Chondrocyte (in vitro differentiated cells): ENCODE measurements around the gene TMEM263. TPM values are rescaled to one million over a fixed set of nuclear protein-coding genes. Genes with fewer than 3 reads are reported as not detected.
"Not testable (repeated sequence)": the region's sequence is repeated elsewhere in the genome, so short reads cannot be mapped to it uniquely, and the experiment has no call there.

Experiments used
- DNase-seq: peaks from one replicate; pipeline ENCODE4 v3.0.0; 2021; ENCODE audit warnings: mixed read lengths, low spot score
- H3K27ac Mint-ChIP-seq: one replicate; pipeline ENCODE4 v1.8.0; 2021; ENCODE audit warnings: mild to moderate bottlenecking, moderate library complexity, mixed read lengths; ENCODE audit not compliant: unreplicated experiment
- H3K27me3 Mint-ChIP-seq: 2 replicates; pipeline ENCODE4 v1.8.0; 2021; ENCODE audit warnings: low read depth, mixed read lengths
- H3K36me3 Mint-ChIP-seq: 2 replicates; pipeline ENCODE4 v1.8.0; 2021; ENCODE audit warnings: low read depth, mixed read lengths
- H3K4me1 Mint-ChIP-seq: 2 replicates; pipeline ENCODE4 v1.8.0; 2021; ENCODE audit warnings: low read depth, mild to moderate bottlenecking, mixed read lengths
- H3K4me3 Mint-ChIP-seq: one replicate; pipeline ENCODE4 v1.8.0; 2021; ENCODE audit warnings: mild to moderate bottlenecking, moderate library complexity, mixed read lengths; ENCODE audit not compliant: unreplicated experiment
- H3K9me3 Mint-ChIP-seq: 2 replicates; pipeline ENCODE4 v1.8.0; 2021; ENCODE audit warnings: low read depth, mixed read lengths
- total RNA-seq: library from RNA; stranded (reverse); gene quantifications from 3 replicates; pipeline ENCODE4 v1.2.1, GENCODE V29; 2021
- TF ChIP-seq, protein P1 (sequence below): fragments of 200-600 bp; sonication (generic); IDR thresholded peaks from 2 replicates; pipeline ENCODE4 v1.5.0; 2021; ENCODE audit warnings: antibody characterized with exemption, mild to moderate bottlenecking, moderate library complexity

Gene TMEM263
- total RNA-seq, 1 donor from 2014 or later: 135 TPM

DNA sequence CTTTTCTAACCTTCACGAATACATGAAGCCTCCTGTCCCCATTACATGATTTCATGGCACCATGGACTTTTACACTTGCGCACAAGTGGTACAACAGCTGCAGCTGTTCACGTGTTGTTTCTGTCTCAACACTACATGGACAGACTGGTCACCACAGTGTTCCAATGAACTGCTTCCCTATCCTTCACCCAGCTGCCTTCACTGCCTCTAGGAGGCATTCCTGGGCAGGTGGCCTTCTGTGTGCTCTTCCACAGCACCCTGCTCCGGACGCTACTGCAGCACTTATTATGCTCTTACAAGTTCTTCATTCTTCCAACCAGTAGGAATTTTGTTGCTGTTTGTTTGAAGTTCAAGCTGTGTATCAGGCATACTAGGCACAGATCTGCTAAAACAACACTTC, 29.8 kb downstream of the TMEM263 start:
- Mint-ChIP-seq H3K36me3 (peaks cover 14% of the 10 kb centered on the region), H3K4me3 (peak overlapping the region; percentile 96), H3K27ac (peak overlapping the region; percentile 74), H3K4me1 (peaks cover 59% of the 10 kb centered on the region), H3K27me3 (no peaks in the 10 kb centered on the region), H3K9me3 (no peaks in the 10 kb centered on the region)
- TF ChIP-seq, protein P1, sequence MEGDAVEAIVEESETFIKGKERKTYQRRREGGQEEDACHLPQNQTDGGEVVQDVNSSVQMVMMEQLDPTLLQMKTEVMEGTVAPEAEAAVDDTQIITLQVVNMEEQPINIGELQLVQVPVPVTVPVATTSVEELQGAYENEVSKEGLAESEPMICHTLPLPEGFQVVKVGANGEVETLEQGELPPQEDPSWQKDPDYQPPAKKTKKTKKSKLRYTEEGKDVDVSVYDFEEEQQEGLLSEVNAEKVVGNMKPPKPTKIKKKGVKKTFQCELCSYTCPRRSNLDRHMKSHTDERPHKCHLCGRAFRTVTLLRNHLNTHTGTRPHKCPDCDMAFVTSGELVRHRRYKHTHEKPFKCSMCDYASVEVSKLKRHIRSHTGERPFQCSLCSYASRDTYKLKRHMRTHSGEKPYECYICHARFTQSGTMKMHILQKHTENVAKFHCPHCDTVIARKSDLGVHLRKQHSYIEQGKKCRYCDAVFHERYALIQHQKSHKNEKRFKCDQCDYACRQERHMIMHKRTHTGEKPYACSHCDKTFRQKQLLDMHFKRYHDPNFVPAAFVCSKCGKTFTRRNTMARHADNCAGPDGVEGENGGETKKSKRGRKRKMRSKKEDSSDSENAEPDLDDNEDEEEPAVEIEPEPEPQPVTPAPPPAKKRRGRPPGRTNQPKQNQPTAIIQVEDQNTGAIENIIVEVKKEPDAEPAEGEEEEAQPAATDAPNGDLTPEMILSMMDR: no peak
- DNase-seq: no peak

- H3K36me3 Mint-ChIP-seq: peaks cover 14% of the 10 kb centered on the region
- peak overlapping the region; percentile 96 for H3K4me3 Mint-ChIP-seq
- DNase-seq: no peak
- TF ChIP-seq, protein P1: no peak
- no peaks in the 10 kb centered on the region for H3K27me3 Mint-ChIP-seq
- peak overlapping the region; percentile 98 for H3K27ac Mint-ChIP-seq
- peaks cover 53% of the 10 kb centered on the region for H3K4me1 Mint-ChIP-seq
- H3K9me3 Mint-ChIP-seq: no peaks in the 10 kb centered on the region
These were observed 30.4 kb downstream of the TMEM263 start for GRCh38 chr12:106986135-106986534.

- peak within 1 kb of the TSS; percentile 98 for H3K27ac Mint-ChIP-seq
- peaks cover 16% of the 10 kb centered on the region for H3K36me3 Mint-ChIP-seq
- no peaks in the 10 kb centered on the region for H3K27me3 Mint-ChIP-seq
- H3K4me3 Mint-ChIP-seq: peak within 1 kb of the TSS; percentile 96
- no peaks in the 10 kb centered on the region for H3K9me3 Mint-ChIP-seq
- H3K4me1 Mint-ChIP-seq: peaks cover 47% of the 10 kb centered on the region
- DNase-seq: peak; percentile 97
- TF ChIP-seq, protein P1: peak; percentile 38
These were observed 31.1 kb downstream of the TMEM263 start, which contains the start of gene MTERF2 for GRCh38 chr12:106986625-106987389. Gene MTERF2, minus strand, starts transcription at chr12:106987146. Its CDS starts 8,432 bp downstream, at chr12:106978714.

GRCh38 chr12:106987846-106988245, 32.1 kb downstream of the TMEM263 start:
- H3K36me3 Mint-ChIP-seq: peaks cover 16% of the 10 kb centered on the region
- DNase-seq: no peak
- H3K9me3 Mint-ChIP-seq: no peaks in the 10 kb centered on the region
- H3K4me1 Mint-ChIP-seq: peaks cover 43% of the 10 kb centered on the region
- H3K4me3 Mint-ChIP-seq: peak overlapping the region; percentile 96
- TF ChIP-seq, protein P1: no peak
- peak overlapping the region; percentile 98 for H3K27ac Mint-ChIP-seq
- no peaks in the 10 kb centered on the region for H3K27me3 Mint-ChIP-seq

DNA sequence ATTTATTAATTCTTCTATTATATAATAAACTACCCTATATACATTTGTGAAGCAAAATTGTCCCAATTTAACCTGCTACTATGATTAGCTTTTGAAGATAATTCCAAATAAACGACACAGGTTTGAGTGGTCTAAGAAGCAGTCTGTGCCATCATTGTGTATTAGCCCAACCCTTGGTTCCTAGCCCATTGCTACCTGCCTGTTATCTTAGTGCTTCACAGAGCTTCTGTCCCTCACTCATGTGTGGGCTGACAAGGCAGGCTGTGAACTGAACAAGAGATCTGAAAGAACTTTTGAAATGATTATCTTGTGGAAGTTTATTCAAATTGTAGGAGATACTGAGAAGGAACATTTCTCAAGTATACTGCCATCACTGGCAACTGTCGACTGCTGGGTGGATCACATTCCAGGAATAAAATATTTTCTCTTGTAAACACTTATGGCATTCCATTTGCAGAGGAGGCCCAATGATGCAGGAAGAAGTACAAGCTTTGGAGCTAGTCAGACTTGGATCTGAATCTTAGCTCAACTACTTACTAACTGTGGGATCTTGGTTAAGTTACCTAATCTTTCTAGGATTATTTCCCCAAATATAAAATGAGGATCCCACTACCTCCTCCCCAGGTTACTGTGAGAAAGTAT, 39.0 kb downstream of the TMEM263 start:
- H3K4me1 Mint-ChIP-seq: peaks cover 24% of the 10 kb centered on the region
- no peaks in the 10 kb centered on the region for H3K9me3 Mint-ChIP-seq
- H3K4me3 Mint-ChIP-seq: no peak overlapping the region
- TF ChIP-seq, protein P1: peak; percentile 27
- peak overlapping the region; percentile 58 for H3K27ac Mint-ChIP-seq
- DNase-seq: no peak
- peaks cover 7% of the 10 kb centered on the region for H3K36me3 Mint-ChIP-seq
- H3K27me3 Mint-ChIP-seq: no peaks in the 10 kb centered on the region

DNA sequence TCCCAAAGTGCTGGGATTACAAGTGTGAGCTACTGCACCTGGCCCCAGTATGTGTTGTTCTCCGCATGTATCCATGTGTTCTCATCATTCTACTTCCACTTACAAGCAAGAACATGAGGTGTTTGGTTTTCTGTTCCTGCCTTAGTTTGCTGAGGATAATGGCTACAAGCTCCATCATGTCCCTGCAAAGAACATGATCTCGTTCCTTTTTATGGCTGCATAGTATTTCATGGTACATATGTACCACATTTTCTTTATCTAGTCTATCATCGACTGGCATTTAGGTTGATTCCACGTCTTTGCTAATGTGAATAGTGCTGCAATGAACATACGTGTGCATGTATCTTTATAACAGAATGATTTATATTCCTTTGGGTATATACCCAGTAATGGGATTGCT, 40.4 kb downstream of the TMEM263 start:
- H3K27me3 Mint-ChIP-seq, H3K4me3 Mint-ChIP-seq, DNase-seq, H3K9me3 Mint-ChIP-seq, H3K27ac Mint-ChIP-seq, H3K36me3 Mint-ChIP-seq: not testable (repeated sequence)
- H3K4me1 Mint-ChIP-seq: peaks cover 24% of the 10 kb centered on the region
